C1 segment of cervical spinal cord (tissue), 14 donors: ENCODE measurements around the gene GBX1.

Source experiments
- DNase-seq, 14 donors: peaks; one replicate each; lab custom pipeline; 2025; lab: John Stamatoyannopoulos, UW

Gene GBX1

GRCh38 chr7:151167197-151167961, at the start of gene GBX1:
TSS of gene GBX1 (minus strand) at chr7:151167694. CDS start at chr7:151167548, 146 bp downstream.
- no peak for DNase-seq

- no peak for DNase-seq
Observed at GRCh38 chr7:151215396-151215795, 47.9 kb upstream of the GBX1 start.

- no peak for DNase-seq
Observed at GRCh38 chr7:151213826-151214225, 46.3 kb upstream of the GBX1 start.

GRCh38 chr7:151212626-151213025, 45.1 kb upstream of the GBX1 start:
- DNase-seq, result no peak

- DNase-seq, result no peak
Observed at GRCh38 chr7:151211155-151211772, 43.8 kb upstream of the GBX1 start.

- no peak for DNase-seq
Observed at GRCh38 chr7:151210087-151210854, 42.8 kb upstream of the GBX1 start, which contains the start of gene H2BK1. TSS of gene H2BK1 (minus strand) at chr7:151210488. CDS start at chr7:151210318, 170 bp downstream.

- no peak for DNase-seq
Observed at GRCh38 chr7:151209588-151209987, 42.1 kb upstream of the GBX1 start.

- DNase-seq, result no peak
Observed at GRCh38 chr7:151208253-151208862, 40.9 kb upstream of the GBX1 start.

GRCh38 chr7:151207804-151208203, 40.3 kb upstream of the GBX1 start:
- no peak for DNase-seq

GRCh38 chr7:151207315-151207714, 39.8 kb upstream of the GBX1 start:
- DNase-seq, result no peak

GRCh38 chr7:151206914-151207313, 39.4 kb upstream of the GBX1 start:
- no peak for DNase-seq

- no peak for DNase-seq
Observed at GRCh38 chr7:151205730-151206129, 38.2 kb upstream of the GBX1 start.

- no peak for DNase-seq
Observed at GRCh38 chr7:151204383-151205032, 37.0 kb upstream of the GBX1 start.

GRCh38 chr7:151202836-151203235, 35.3 kb upstream of the GBX1 start:
- DNase-seq, result no peak

- DNase-seq, result no peak
Observed at GRCh38 chr7:151201751-151202150, 34.3 kb upstream of the GBX1 start.

- no peak for DNase-seq
Observed at GRCh38 chr7:151201344-151201743, 33.9 kb upstream of the GBX1 start.

- DNase-seq, result peak in 7 of 14 donors; percentile 4 to 59 (median 34)
Observed at GRCh38 chr7:151198945-151199848, 31.7 kb upstream of the GBX1 start.

GRCh38 chr7:151197932-151198331, 30.4 kb upstream of the GBX1 start:
- DNase-seq, result no peak

- DNase-seq, result no peak
Observed at GRCh38 chr7:151195616-151196450, 28.3 kb upstream of the GBX1 start.
